GM21390 (cell line): ENCODE data around the gene CNNM3.

Experiments used
- ATAC-seq: cut with Tn5 transposase; IDR thresholded peaks from one replicate; pipeline ENCODE4 v1.9.1; 2021; ENCODE audit not compliant: unreplicated experiment

CNNM3 gene

GRCh38 chr2:96874198-96874831 is 58.2 kb downstream of the CNNM3 start:
- ATAC-seq, result peak; percentile 50

- no peak for ATAC-seq
These were observed 59.6 kb downstream of the CNNM3 start for GRCh38 chr2:96875498-96876268.

GRCh38 chr2:96876269-96877041 is 60.4 kb downstream of the CNNM3 start:
- no peak for ATAC-seq

GRCh38 chr2:96877042-96877451 is 61.0 kb downstream of the CNNM3 start:
- ATAC-seq, result no peak

GRCh38 chr2:96877631-96878092 is 61.6 kb downstream of the CNNM3 start:
- ATAC-seq, result no peak

GRCh38 chr2:96878171-96878570 is 62.1 kb downstream of the CNNM3 start:
- ATAC-seq, result no peak

- no peak for ATAC-seq
These were observed 62.9 kb downstream of the CNNM3 start for GRCh38 chr2:96878796-96879544.

- no peak for ATAC-seq
These were observed 63.5 kb downstream of the CNNM3 start for GRCh38 chr2:96879545-96880040.

GRCh38 chr2:96880891-96881273 is 64.8 kb downstream of the CNNM3 start:
- ATAC-seq, result no peak

- ATAC-seq, result no peak
These were observed 65.5 kb downstream of the CNNM3 start for GRCh38 chr2:96881349-96882195.

GRCh38 chr2:96882230-96882629 is 66.2 kb downstream of the CNNM3 start:
- no peak for ATAC-seq

- no peak for ATAC-seq
These were observed 66.8 kb downstream of the CNNM3 start for GRCh38 chr2:96882906-96883305.

GRCh38 chr2:96883306-96883705 is 67.2 kb downstream of the CNNM3 start:
- no peak for ATAC-seq
